Measurements from ENCODE around the gene MRGPRE.

The MRGPRE gene

DNA sequence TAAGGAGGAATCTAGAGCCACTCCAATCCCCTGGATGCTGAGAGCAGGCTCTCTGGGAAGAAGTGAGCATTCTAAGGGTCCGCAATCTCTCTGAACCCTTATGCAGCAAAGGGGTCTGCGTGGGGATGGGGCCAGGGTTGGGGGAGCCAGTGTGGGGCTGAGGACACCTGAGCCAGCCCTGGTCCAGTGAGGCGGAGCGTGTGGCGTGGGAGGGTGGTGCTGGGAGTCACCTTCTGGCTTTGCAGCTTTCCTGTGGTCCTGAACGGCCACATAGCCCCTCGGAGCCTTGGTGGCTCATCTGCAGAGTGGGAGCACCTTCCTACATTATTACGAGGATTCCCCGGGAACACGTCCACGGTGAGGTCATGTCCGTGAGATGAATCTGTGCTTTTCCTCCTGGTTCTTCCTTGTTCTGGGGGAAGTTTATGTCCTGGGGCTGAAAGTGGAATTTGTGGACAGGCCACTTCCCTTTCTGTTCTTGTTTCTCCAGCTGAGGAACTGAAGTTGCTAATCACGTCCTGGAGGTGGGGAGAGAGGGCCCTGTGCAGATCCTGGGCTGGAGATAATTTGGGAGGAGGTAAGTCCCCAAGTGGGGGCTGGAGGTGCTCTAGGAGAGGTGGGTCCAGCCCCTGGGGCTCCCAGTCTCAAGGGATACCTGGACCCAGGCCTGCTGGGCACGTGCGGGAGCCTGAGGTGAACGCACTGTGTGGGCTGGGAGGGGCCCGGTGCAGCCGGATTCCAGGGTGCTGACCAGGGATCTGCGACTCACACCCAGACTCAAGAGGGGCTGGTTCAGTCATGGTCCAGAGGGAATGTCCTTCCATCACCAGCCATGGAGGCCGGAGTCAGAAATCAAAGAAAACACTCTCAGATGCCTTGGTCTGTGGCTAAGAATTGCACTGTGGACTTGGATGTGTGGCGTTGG is 6.1 kb downstream of the MRGPRE start:
- peak; percentile 11 for DNase-seq

GRCh38 chr11:3225159-3225758 is 7.0 kb downstream of the MRGPRE start:
- DNase-seq, result peak; percentile 11

DNA sequence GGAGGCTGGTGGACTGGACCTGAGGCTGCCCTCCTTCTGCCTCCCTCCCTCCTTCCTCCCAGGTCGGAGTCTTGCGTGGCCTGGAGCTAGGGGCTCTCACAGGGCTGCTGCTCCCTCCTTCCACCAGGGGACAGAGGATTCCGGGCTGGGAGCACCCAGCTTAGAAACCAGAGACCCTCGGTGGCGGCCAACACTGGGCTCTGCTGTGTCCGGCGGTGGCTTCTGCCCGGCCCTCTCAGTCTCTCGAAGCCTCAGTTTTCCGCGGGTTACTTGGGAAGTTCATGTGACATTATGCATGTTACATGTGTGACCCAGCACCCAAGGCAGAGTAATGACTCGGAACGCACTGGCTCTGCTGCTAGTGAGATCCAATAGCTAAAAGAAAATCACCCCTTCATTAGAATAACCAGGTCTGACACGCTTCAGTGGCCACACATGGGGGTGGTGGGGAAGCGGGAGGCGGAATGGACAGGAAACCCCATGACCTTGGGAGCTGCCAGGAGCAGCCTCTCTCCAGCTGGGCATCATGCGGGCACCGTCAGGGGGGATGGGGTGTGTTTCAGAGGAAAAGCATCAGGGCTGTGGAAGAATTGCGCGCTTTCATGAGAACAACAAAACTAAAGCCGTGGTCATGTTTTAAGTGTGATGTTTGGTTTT is 7.7 kb downstream of the MRGPRE start:
- DNase-seq, result peak; percentile 10

DNA sequence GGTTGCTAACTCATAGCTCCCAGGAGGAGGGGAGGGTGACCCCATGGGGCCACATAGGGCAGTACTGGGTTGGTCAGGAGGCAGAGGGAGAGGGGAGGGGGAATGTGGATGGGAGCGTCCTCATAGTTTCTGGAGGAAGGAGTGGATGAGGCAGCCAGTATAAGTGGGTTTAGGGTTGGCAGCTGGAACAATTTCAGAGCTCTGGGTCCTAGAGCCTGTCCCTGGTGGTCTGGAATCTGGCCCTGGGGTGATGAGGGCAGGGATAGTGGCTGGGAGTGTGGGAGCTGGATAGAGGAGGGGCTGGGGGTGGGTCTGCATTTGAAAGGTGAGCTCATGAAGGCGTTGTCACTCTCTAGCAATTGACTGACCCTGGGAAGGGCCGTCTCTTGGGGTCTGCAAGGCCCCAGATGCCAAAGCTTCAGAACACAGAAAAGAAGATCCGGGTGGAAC is 8.3 kb downstream of the MRGPRE start:
- DNase-seq, result peak; percentile 15

DNA sequence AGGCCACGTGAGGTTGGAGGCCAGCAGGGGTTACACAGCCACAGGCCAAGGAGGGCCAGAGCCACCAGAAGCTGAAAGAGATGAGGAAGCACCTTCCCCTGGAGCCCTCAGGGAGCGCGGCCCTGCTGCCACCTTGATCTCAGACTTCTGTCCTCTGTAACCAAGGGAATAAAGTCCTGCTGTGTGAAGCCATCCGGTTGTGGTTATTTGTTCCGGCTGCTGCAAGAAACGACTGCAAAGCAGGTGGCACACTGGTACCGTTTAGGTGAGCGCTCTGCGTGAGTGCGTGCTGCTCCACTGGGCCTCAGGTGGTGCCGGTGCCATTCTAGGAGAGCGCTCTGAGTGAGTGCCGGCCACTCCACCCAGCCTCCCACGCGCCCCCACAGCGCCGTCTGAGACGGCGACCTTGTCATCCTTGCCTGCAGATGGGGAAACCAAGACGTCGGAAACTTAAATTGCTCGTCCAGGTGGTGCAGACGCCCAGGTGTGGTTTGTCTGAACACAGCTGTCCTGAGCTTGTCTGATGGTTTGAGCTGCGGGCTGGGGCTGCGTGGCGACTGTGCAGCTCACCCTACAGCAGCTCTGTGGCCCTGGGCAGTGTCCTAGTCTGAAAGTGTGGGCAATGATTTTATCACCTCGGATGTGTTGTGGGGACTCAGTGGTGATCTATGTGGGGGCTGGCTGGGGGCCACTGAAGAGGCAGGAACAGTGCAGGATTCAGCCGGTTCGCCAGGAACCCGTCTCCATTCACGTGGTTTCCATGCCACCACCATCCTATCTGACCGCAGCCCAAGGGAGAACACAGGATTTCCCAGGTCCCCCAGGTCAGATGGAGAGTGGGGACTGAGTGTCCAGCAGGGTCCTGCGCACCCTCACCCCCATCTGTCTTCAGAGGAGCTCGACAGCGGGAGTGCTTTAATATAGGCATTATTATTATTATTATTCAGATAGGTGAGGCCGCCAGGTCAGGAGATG is 9.0 kb downstream of the MRGPRE start:
- peak; percentile 17 for DNase-seq

GRCh38 chr11:3222003-3222855 is 10.0 kb downstream of the MRGPRE start:
- DNase-seq, result peak; percentile 19

DNA sequence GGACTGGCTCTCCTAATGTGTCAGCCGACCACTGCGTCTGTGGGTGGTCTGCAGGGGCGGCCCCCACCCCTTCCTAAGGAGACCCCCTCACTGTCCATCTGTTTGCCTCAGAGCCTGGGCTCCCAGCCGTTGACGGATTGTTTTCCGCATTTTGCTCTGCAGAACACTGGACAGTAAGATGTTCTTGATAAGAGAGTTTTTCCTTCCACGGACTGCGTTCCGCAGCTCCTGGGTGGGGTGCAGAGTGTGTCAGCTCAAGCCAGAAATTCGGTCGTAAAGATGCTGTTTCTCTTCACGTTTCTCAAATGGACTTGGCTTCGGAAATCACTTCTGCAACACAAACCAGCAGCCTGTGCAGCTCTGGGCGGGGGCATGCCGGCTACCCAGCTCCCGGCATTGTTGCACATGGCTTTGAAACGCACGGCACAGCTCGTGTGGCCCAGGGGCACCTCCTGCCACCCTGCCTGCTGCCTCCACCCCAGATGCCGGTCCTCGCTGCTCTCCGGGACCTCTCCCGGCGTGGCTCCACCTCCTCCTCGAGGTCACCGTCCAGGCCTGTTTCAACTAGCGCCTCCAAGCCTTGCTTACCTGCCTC is 10.7 kb downstream of the MRGPRE start:
- DNase-seq, result peak; percentile 16

DNA sequence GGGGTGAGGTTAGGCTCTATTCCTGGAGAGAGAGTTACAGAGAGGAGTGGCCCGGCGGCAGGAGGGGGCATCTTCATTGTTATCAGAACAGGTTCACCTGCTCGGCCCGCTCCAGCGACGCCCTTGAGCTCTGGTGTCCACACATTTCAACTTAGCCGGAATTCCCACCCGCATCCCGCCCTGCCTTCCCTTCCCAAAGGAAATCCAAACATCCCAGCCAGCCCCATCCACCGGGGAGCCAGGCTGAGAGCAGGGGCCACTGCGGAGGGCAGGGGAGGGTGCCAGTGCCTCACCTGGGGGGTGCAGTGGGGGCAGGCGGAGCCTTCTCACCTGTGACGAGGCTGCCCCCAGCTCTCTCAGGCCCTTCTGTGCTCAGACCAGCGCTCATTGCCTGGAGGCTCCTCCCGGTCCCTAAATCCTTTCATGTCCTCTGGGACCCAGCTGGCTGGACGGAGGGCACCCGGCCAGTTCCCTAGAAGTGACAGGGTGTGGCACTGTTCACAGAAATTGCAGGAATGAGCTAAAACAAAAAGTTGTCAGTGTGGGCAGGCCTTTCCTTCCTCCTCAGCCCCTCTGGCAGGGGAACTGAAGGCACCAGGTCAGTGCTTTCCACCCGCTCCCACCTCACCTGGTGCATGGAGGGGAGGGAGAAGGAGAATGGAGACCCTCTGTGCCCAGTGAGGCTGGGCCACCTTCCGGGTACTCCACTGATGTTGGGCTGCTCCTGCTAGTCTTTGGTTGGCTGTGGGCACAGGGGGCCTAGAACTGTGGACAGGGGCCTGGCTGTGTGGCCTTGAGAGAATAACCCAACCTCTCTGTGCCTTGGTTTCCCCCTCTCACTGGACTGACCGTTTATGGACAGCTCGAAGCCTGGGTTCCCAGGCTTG is 11.5 kb downstream of the MRGPRE start:
- peak; percentile 13 for DNase-seq

- DNase-seq, result peak; percentile 14
These were observed 12.1 kb downstream of the MRGPRE start for GRCh38 chr11:3220101-3220500.

DNA sequence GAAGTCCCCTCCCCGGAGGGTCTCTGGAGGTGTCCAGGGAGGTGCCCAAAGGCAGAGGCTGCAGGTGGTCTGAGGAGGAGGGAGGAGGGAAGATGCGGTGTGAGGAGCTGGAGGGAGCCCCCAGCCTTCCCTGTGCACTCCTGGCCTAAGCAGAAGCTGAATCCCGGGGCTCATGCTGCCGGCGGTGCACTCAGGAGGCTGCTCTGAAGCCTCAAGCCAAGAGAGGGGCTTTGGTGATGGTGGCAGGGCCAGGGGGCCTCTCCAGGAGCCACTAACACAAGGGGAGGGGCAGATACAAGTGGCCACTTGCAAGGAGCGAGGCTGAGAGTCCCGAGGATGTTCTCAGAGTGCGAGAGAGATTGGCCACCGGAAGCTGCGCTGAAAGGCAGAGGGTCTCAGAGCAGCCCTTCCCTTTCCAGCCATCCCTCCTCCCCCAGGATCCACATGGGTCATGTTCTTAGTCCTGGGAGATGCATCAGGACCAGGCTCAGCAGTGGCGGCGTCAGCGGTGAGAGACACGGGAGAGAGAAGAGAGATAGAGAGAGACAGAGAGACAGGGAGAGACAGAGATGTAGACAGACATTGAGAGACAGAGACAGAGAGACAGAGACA is 12.8 kb downstream of the MRGPRE start:
- DNase-seq, result peak; percentile 10

GRCh38 chr11:3218483-3219280 is 13.5 kb downstream of the MRGPRE start, which contains the start of gene MRGPRG:
TSS of gene MRGPRG (minus strand) at chr11:3218813. CDS start at chr11:3218813, 0 bp downstream.
- DNase-seq, result peak; percentile 17

DNA sequence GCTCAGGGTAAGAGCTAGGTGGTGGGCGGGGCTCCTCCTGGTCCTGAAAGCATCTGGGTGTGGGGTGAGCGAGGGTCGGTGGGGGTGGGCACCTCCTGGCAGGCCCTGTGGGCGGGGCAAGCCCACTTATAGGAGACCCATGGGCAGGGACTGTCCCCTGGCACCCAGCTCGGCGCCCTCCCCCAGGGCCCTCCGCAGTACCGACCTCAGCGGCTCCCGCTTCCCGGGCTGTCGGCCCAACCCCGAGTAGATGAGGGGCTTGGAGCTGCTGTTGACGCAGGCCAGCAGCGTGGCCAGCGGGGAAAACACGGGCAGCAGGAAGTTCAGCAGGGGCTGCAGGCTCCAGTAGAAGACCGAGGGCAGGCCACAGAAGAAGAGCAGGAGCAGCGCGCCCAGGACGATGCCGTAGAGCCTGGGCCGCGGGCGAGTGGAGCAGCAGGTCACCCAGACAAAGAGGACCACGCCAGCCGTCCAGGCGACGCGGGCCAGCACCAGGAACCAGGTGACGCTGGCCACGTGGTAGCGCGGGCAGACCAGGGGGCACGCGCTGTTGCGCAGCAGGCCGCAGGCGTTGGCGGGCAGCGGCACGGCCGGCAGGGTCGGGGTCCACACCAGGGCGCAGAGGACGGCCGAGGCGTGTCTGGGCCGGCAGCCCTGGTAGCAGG is 14.3 kb downstream of the MRGPRE start:
- DNase-seq, result peak; percentile 17

DNA sequence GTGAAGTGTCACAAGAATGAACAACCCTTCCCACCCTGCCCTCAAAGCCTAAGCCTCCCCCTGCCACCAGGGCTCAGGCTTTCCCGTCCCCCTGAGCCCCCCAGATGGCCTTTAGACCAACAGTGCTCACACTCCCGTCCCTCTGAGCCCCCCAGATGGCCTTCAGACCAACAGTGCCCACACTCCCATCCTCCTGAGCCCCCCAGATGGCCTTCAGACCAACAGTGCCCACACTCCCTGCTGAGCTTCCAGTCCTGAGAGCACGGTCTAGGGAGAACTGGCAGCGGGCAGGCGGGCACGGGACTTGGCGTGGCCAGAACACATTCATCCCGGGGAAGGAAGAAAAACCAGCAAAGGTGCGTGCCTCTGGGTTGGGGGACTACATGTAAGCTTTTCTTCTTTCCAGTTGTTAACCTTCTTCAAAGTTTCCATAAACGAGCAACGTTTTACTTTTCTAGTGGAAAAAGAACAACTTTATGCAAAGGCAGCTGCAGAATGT is 16.1 kb downstream of the MRGPRE start:
- peak; percentile 10 for DNase-seq

- peak; percentile 11 for DNase-seq
These were observed 16.7 kb downstream of the MRGPRE start for GRCh38 chr11:3215346-3216026.

DNA sequence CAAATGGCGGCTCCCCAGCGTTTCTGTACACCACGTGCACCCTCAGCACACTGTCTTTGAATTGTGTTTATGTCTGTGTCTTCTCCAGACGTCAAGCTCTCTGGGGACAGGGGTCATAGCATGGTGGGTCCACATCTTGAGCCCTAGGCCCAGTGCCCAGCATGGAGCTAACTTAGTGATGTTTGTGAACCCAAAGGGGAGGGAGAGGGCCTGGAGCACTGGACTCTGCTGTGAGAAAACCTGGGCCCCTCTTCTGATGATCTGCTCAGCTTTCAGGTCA is 17.9 kb downstream of the MRGPRE start:
- no peak for DNase-seq

GRCh38 chr11:3213659-3214419 is 18.4 kb downstream of the MRGPRE start:
- DNase-seq, result peak; percentile 13
